A549 (cell line): ENCODE measurements around the gene SUGCT. TPM values are rescaled to one million over a fixed set of nuclear protein-coding genes. Genes with fewer than 3 reads are reported as not detected.

Experiments
- ATAC-seq, 2 experiments: fragments of 200-7000 bp in 1 of 2; fragments of >200 bp in 1 of 2; cut with Nextera tagmentation in 1 of 2; cut with Tn5 transposase in 1 of 2; 3 replicates each; pipeline versions ENCODE4 v1.8.0 to v1.9.1; 2018 to 2020; ENCODE audit warnings: mild to moderate bottlenecking in 1 of 2, moderate library complexity in 1 of 2
- CTCF ChIA-PET: fragments of 300-600 bp; sonication (Branson Sonifier 250); formaldehyde crosslinking; extraction: SDS; loops from one replicate; lab custom pipeline; 2021; ENCODE audit warnings: antibody characterized with exemption, inconsistent platforms; lab: Yijun Ruan, JAX
- POLR2A ChIA-PET: fragments of 350-600 bp; formaldehyde crosslinking; extraction: SDS; loops from one replicate; lab custom pipeline; 2021; ENCODE audit warnings: antibody characterized with exemption, inconsistent platforms; lab: Yijun Ruan, JAX
- DNase-seq, 2 experiments: peaks; one replicate each; pipeline versions ENCODE4 v3.0.0 to v3.0.0-alpha.2; 2011 to 2016; ENCODE audit warnings: low read depth in 1 of 2, low spot score in 1 of 2
- FAIRE-seq: peaks from 2 replicates; lab custom pipeline; 2011; peaks lifted over from hg19 to GRCh38; lab: Jason Lieb, UNC
- H3K27ac ChIP-seq, 2 experiments: fragments of >200 bp; sonication (Bioruptor Twin); formaldehyde crosslinking; 3 replicates each; pipeline ENCODE4 v1.5.1; 2016 to 2017
- H3K4me1 ChIP-seq: fragments of >200 bp; sonication (Bioruptor Twin); formaldehyde crosslinking; 3 replicates; pipeline ENCODE4 v1.6.1; 2016
- H3K4me2 ChIP-seq: fragments of >200 bp; sonication (Bioruptor Twin); formaldehyde crosslinking; 3 replicates; pipeline ENCODE4 v1.6.1; 2016
- H3K4me3 ChIP-seq: fragments of >200 bp; sonication (Bioruptor Twin); formaldehyde crosslinking; 3 replicates; pipeline ENCODE4 v1.5.1; 2016
- H3K9me3 ChIP-seq: fragments of >200 bp; sonication (Bioruptor Twin); formaldehyde crosslinking; 3 replicates; pipeline ENCODE4 v1.6.1; 2016
- ATOH8 ChIP-seq: fragments of 250-450 bp; sonication (Bioruptor Pico); IDR thresholded peaks from 2 replicates; pipeline ENCODE4 v1.5.0; 2020; ENCODE audit warnings: low read depth, mild to moderate bottlenecking, moderate library complexity
- BHLHE40 ChIP-seq: IDR thresholded peaks from 2 replicates; pipeline ENCODE4 v1.6.1; 2012; ENCODE audit warnings: low read depth, low read length, inconsistent platforms
- CHD2 ChIP-seq: fragments of 150-350 bp; IDR thresholded peaks from 2 replicates; pipeline ENCODE4 v1.6.1; 2014; ENCODE audit warnings: low read length; ENCODE audit not compliant: partially characterized antibody
- EHMT2 ChIP-seq: fragments of 200-600 bp; sonication (generic); IDR thresholded peaks from 2 replicates; pipeline ENCODE4 v1.6.1; 2016; ENCODE audit warnings: antibody characterized with exemption, low read depth, mild to moderate bottlenecking, moderate library complexity
- ESRRA ChIP-seq: fragments of 150-350 bp; IDR thresholded peaks from 2 replicates; pipeline ENCODE4 v1.6.1; 2014; ENCODE audit warnings: mild to moderate bottlenecking, low read length, borderline replicate concordance
- HDAC2 ChIP-seq: fragments of 200-600 bp; sonication (generic); IDR thresholded peaks from 2 replicates; pipeline ENCODE4 v1.6.1; 2016
- HMGXB4 ChIP-seq: fragments of 250-450 bp; sonication (Bioruptor Pico); IDR thresholded peaks from 2 replicates; pipeline ENCODE4 v1.5.0; 2021; ENCODE audit warnings: mild to moderate bottlenecking, moderate library complexity, borderline replicate concordance
- HOXA7 ChIP-seq: fragments of 250-450 bp; sonication (Bioruptor Pico); IDR thresholded peaks from 2 replicates; pipeline ENCODE4 v1.5.0; 2020; ENCODE audit warnings: mild to moderate bottlenecking, moderate library complexity
- JUNB ChIP-seq: fragments of >200 bp; sonication (Bioruptor Twin); formaldehyde crosslinking; IDR thresholded peaks from 2 replicates; pipeline ENCODE4 v1.6.1; 2016
- MAFK ChIP-seq: fragments of 450-650 bp; IDR thresholded peaks from 2 replicates; pipeline ENCODE4 v1.6.1; 2014; ENCODE audit not compliant: partially characterized antibody
- MAZ ChIP-seq: fragments of 150-350 bp; IDR thresholded peaks from 2 replicates; pipeline ENCODE4 v1.6.1; 2014; ENCODE audit warnings: antibody characterized with exemption, low read depth, low read length, borderline replicate concordance
- MYC ChIP-seq: IDR thresholded peaks from 2 replicates; pipeline ENCODE4 v1.6.1; 2012; ENCODE audit warnings: mild to moderate bottlenecking, inconsistent platforms, low read length, improper control_type of control experiment, borderline replicate concordance
- NFE2L2 ChIP-seq: fragments of 150-350 bp; conservative IDR thresholded peaks from 2 replicates; pipeline ENCODE4 v1.6.1; 2014; ENCODE audit warnings: low read length
- NR3C1 ChIP-seq: fragments of >200 bp; sonication (Bioruptor Twin); formaldehyde crosslinking; IDR thresholded peaks from 3 replicates; pipeline ENCODE4 v1.6.1; 2017
- PHF8 ChIP-seq: fragments of 200-600 bp; sonication (generic); IDR thresholded peaks from 2 replicates; pipeline ENCODE4 v1.6.1; 2016; ENCODE audit warnings: low read depth, mild to moderate bottlenecking, antibody characterized with exemption, moderate library complexity, borderline replicate concordance
- POLR2A ChIP-seq: IDR thresholded peaks from 2 replicates; pipeline ENCODE4 v1.6.1; 2012; ENCODE audit warnings: mild to moderate bottlenecking, low read length
- RARB ChIP-seq: fragments of 250-450 bp; sonication (Bioruptor Pico); IDR thresholded peaks from 2 replicates; pipeline ENCODE4 v1.8.0; 2021; ENCODE audit warnings: mild to moderate bottlenecking, moderate library complexity
- RCOR1 ChIP-seq: fragments of 150-350 bp; IDR thresholded peaks from 2 replicates; pipeline ENCODE4 v1.6.1; 2014; ENCODE audit warnings: antibody characterized with exemption, low read length, low read depth
- REST ChIP-seq: fragments of 200-600 bp; sonication (generic); IDR thresholded peaks from 2 replicates; pipeline ENCODE4 v1.6.1; 2016; ENCODE audit warnings: antibody characterized with exemption, mild to moderate bottlenecking, moderate library complexity
- RNF2 ChIP-seq: fragments of 200-600 bp; sonication (generic); IDR thresholded peaks from 2 replicates; pipeline ENCODE4 v1.6.1; 2016; ENCODE audit warnings: low read depth, mild to moderate bottlenecking, antibody characterized with exemption, moderate library complexity, borderline replicate concordance
- TP53 ChIP-seq: fragments of 250-450 bp; sonication (Bioruptor Pico); IDR thresholded peaks from 2 replicates; pipeline ENCODE4 v1.5.0; 2021; ENCODE audit warnings: mild to moderate bottlenecking, moderate library complexity
- ZC3H11A ChIP-seq: fragments of 450-650 bp; IDR thresholded peaks from 2 replicates; pipeline ENCODE4 v1.6.1; 2014; ENCODE audit warnings: antibody characterized with exemption, mild to moderate bottlenecking
- WGBS: methylation state at CpG from one replicate; pipeline ENCODE4 v1.1.6; 2017; ENCODE audit errors: missing lambda C conversion rate; 5-methylcytosine and 5-hydroxymethylcytosine counted together
- polyA plus RNA-seq, 4 experiments: library from polyadenylated mRNA; depleted of rRNA in 3 of 4; stranded (reverse); fragments of >200 nt; fragmentation: RNase III in 1 of 4; extraction: RNeasy Plus Mini Kit Qiagen cat#74134 plus additional on column Dnase treatment in 1 of 4; gene quantifications; 2 replicates in 3 of 4; 3 replicates in 1 of 4; pipeline ENCODE4 v1.2.3, GENCODE V29; 2011 to 2017
- TF ChIP-seq, protein P1 (sequence below): fragments of >200 bp; sonication (Bioruptor Twin); formaldehyde crosslinking; IDR thresholded peaks from 3 replicates; pipeline ENCODE4 v1.5.1; 2016

SUGCT gene
- polyA plus RNA-seq, 2 of the 4 experiments (the other 2 are of a cell fraction) = 1.4 to 1.6 TPM

DNA sequence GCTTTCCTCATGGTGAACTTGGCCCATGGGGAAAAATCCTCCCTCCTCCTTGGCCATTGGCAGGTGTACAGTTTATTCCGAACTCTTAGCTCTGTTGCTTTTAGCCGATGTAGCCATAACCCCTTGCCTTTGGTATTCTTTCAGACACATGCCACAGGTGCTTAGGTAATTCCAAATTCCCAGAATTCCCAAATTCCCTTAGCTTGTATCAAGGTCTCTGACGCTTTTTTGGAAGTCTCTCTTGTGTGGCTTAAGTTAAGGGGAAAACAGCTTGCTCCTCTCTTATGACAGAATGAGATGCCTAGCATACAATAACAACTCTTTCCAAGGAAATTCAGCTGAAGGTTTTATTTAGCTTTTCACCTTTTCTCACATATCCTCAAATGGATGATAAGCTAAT lies 68.0 kb downstream of the SUGCT start:
- DNase-seq = no peak
- WGBS = 66% methylated on average over 3 of the region's 3 CpGs
- ChIA-PET POLR2A (no interaction called here), CTCF (interaction anchor here (1.2 to 1.9 kb wide), 3 partner anchors 9 to 68 kb away, joined by 4 to 6 read pairs (median 5); partner anchors contain the start of genes MPLKIP and SUGCT)
- Histone ChIP-seq H3K9me3 (no peaks in the 10 kb centered on the region), H3K4me3 (no peak overlapping the region), H3K4me1 (no peaks in the 10 kb centered on the region), H3K27ac (no peak overlapping the region), H3K4me2 (no peak overlapping the region)
- FAIRE-seq = no peak
- no peak for ATAC-seq
- no peak for TF ChIP-seq MAZ
- TF ChIP-seq CHD2 = no peak
- no peak for TF ChIP-seq TP53 (CRISPR knock-in tag)
- no peak for TF ChIP-seq NR3C1
- TF ChIP-seq PHF8 = no peak

- H3K4me1 ChIP-seq = no peaks in the 10 kb centered on the region
- ATAC-seq (no peak), FAIRE-seq (no peak)
- 72% methylated on average over 7 of the region's 7 CpGs for WGBS
- no peak overlapping the region for H3K27ac ChIP-seq
- no peak overlapping the region for H3K4me2 ChIP-seq
- H3K4me3 ChIP-seq = no peak overlapping the region
- POLR2A ChIA-PET = no interaction called here
- no peaks in the 10 kb centered on the region for H3K9me3 ChIP-seq
- CTCF ChIA-PET = interaction anchor here (0.6 kb wide), 1 partner anchor 583 kb away, joined by 3 read pairs; no protein-coding TSS in a partner anchor
- TF ChIP-seq HDAC2 (no peak), MAFK (no peak), HOXA7 (CRISPR knock-in tag) (no peak), ESRRA (no peak), RNF2 (no peak), BHLHE40 (no peak), EHMT2 (no peak), RARB (no peak), MYC (no peak), JUNB (no peak), NR3C1 (no peak), ZC3H11A (no peak)
- TF ChIP-seq, protein P1, sequence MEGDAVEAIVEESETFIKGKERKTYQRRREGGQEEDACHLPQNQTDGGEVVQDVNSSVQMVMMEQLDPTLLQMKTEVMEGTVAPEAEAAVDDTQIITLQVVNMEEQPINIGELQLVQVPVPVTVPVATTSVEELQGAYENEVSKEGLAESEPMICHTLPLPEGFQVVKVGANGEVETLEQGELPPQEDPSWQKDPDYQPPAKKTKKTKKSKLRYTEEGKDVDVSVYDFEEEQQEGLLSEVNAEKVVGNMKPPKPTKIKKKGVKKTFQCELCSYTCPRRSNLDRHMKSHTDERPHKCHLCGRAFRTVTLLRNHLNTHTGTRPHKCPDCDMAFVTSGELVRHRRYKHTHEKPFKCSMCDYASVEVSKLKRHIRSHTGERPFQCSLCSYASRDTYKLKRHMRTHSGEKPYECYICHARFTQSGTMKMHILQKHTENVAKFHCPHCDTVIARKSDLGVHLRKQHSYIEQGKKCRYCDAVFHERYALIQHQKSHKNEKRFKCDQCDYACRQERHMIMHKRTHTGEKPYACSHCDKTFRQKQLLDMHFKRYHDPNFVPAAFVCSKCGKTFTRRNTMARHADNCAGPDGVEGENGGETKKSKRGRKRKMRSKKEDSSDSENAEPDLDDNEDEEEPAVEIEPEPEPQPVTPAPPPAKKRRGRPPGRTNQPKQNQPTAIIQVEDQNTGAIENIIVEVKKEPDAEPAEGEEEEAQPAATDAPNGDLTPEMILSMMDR = no peak
- TF ChIP-seq, all 56 proteins: peak for 0
- DNase-seq = no peak
Measured at GRCh38 chr7:40204581-40204980, 69.8 kb downstream of the SUGCT start.

DNA sequence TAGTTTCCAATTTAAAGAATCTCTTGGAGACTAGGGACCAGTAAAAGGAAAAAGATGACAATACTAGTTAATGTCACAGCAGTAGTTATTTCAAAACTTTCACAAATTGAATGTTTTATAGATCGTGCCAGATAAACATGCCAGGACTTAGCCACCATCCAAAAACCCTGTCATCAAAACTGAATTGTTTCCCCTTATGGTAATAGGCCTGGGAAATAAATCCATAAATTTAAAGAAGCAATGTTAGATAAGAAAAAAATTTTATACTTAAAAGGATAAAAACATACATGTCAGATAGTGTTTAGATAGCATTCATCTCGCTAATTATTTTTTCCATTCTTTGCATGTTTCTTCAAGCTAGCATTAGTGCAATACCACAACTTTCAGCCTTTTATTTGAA lies 71.2 kb downstream of the SUGCT start:
- ATAC-seq (no peak), DNase-seq (no peak), FAIRE-seq (no peak)
- 67% methylated on average over 2 of the region's 2 CpGs for WGBS
- no peak overlapping the region for H3K4me3 ChIP-seq
- H3K4me1 ChIP-seq = no peaks in the 10 kb centered on the region
- H3K9me3 ChIP-seq = no peaks in the 10 kb centered on the region
- POLR2A ChIA-PET = no interaction called here
- CTCF ChIA-PET = interaction anchor here (0.8 kb wide), 1 partner anchor 26 kb away, joined by 3 read pairs; no protein-coding TSS in a partner anchor
- TF ChIP-seq CHD2 = no peak
- TF ChIP-seq MYC = no peak
- TF ChIP-seq ATOH8 (CRISPR knock-in tag) = no peak
- no peak for TF ChIP-seq REST
- no peak for TF ChIP-seq HOXA7 (CRISPR knock-in tag)
- TF ChIP-seq HMGXB4 (CRISPR knock-in tag) = no peak
- no peak for TF ChIP-seq ESRRA
- no peak for TF ChIP-seq MAFK
- TF ChIP-seq RCOR1 = no peak
- no peak for TF ChIP-seq RARB
- no peak for TF ChIP-seq NFE2L2
- no peak for TF ChIP-seq POLR2A
- H3K4me2 ChIP-seq = no peak overlapping the region
- H3K27ac ChIP-seq = no peak overlapping the region
